Measurements from ENCODE around the gene MAP3K5.
A peak's percentile ranks its signal among the peaks of the same experiment; 100 is the strongest.

MAP3K5 gene

DNA sequence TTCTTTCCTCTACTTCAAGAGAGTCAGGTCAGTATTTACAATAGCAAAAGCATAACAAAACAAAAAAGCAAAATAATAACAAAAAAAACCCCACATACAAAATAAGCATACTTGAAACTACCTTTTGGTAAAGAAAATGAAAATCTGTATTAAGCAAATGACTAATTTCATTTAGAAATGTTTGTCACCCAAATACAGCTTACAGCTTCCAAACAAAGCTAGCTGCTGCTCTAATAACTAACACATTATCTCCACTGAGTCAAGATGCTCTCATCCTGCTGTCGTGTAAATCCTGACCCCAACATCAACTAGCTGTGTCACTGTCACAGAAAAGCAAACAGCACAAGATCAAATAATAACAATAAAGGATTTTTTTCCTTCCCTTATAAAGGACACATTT lies 263.8 kb downstream of the MAP3K5 start:
- peaks cover 6% of the 10 kb centered on the region for H3K4me1 Mint-ChIP-seq
- no peak overlapping the region for H3K4me3 Mint-ChIP-seq
- DNase-seq (ENCODE audit: low spot score in 2 of 2) (no peak), ATAC-seq (replicated peaks; ENCODE audit: extremely low read depth, poor library complexity, severe bottlenecking) (no peak)
- H3K36me3 Mint-ChIP-seq (ENCODE audit: insufficient read depth) = no peaks in the 10 kb centered on the region
- no peak overlapping the region for H3K27ac Mint-ChIP-seq (ENCODE audit: low read depth)
- peaks cover 54% of the 10 kb centered on the region for H3K27me3 Mint-ChIP-seq
- H3K9me3 Mint-ChIP-seq = no peaks in the 10 kb centered on the region

DNA sequence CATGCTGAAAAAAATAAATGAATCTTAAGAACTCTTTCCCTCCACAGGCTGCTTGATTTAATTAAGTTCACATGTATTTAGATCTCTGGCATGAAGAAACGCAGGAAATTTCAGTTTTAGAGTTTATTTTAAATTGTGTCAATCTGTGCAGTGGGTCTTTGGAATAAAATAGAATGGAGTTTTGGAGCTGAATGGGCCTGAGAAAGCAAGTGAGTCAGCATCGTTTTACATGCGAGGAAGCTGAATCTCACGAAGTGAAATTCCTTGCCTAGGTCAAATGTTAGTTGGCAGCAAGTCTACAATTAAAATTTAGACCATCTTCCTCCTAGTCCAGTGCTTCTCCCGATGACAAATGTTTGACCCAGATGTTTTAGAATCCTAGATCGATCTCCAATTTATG lies 264.4 kb downstream of the MAP3K5 start:
- no peaks in the 10 kb centered on the region for H3K36me3 Mint-ChIP-seq (ENCODE audit: insufficient read depth)
- ATAC-seq (replicated peaks; ENCODE audit: extremely low read depth, poor library complexity, severe bottlenecking) (no peak), DNase-seq (ENCODE audit: low spot score in 2 of 2) (no peak)
- H3K9me3 Mint-ChIP-seq = no peaks in the 10 kb centered on the region
- H3K27me3 Mint-ChIP-seq = peaks cover 47% of the 10 kb centered on the region
- H3K27ac Mint-ChIP-seq (ENCODE audit: low read depth) = no peak overlapping the region
- H3K4me3 Mint-ChIP-seq = no peak overlapping the region
- H3K4me1 Mint-ChIP-seq = peaks cover 6% of the 10 kb centered on the region

DNA sequence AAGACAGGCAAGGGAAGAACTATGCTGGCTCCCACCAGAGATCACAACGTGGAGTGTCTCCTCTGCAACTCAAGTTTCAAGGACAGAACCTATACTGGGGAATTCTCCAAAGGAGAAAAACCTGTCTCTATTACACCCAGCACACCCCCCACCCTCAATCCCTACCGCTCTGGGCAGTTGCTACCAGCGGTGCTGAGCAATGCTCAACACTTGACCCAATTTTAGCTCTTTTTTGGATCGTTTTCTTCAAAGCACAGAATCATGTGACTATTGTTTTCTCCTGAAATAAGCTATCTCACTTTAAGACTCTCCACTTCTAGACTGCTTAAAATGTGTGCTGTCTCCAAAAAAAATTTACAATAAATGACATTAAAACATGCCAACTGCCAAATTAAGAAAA lies 265.3 kb downstream of the MAP3K5 start:
- H3K4me1 Mint-ChIP-seq = peaks cover 6% of the 10 kb centered on the region
- no peak overlapping the region for H3K27ac Mint-ChIP-seq (ENCODE audit: low read depth)
- DNase-seq (ENCODE audit: low spot score in 2 of 2) (no peak), ATAC-seq (replicated peaks; ENCODE audit: extremely low read depth, poor library complexity, severe bottlenecking) (no peak)
- no peaks in the 10 kb centered on the region for H3K9me3 Mint-ChIP-seq
- H3K36me3 Mint-ChIP-seq (ENCODE audit: insufficient read depth) = no peaks in the 10 kb centered on the region
- no peak overlapping the region for H3K4me3 Mint-ChIP-seq
- peaks cover 43% of the 10 kb centered on the region for H3K27me3 Mint-ChIP-seq

DNA sequence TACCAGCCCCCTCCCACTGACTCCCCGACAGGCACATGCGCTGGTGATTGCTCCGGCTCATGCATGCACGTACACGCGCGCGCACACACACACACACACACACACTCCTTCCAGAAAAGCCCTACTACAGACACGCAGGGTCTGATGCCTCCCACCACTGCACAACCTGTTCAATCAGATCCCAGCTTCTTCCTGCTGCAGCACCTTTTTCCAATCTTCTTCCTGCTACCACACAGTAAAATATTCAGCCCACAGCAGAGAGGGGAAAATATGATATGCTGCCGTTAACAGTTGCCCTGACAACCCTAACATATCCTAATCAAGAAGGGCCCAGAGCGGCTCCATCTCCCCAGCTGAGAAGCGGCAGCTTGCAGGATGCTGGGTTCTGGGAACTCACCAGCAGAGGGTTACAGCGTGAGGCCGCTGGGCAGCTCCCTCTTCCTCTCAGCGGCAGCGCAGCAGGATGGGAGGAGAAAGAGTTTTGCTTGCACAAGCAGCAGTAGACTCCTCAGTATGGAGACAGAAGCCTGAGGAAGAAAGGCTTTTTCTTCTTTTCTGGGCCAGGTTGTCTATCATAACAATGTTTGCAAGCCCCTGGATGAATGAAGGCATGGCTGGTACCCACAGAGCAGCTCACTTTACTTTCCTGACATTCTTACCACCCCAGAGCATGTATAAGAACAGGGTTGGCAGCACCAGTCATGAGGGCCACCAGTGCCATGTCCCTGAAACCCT lies 265.9 kb downstream of the MAP3K5 start:
- ATAC-seq (replicated peaks; ENCODE audit: extremely low read depth, poor library complexity, severe bottlenecking) = peak; percentile 24
- no peaks in the 10 kb centered on the region for H3K9me3 Mint-ChIP-seq
- H3K36me3 Mint-ChIP-seq (ENCODE audit: insufficient read depth) = no peaks in the 10 kb centered on the region
- peaks cover 48% of the 10 kb centered on the region for H3K27me3 Mint-ChIP-seq
- no peak overlapping the region for H3K4me3 Mint-ChIP-seq
- DNase-seq (ENCODE audit: low spot score in 2 of 2) = no peak
- peaks cover 6% of the 10 kb centered on the region for H3K4me1 Mint-ChIP-seq
- H3K27ac Mint-ChIP-seq (ENCODE audit: low read depth) = no peak overlapping the region

DNA sequence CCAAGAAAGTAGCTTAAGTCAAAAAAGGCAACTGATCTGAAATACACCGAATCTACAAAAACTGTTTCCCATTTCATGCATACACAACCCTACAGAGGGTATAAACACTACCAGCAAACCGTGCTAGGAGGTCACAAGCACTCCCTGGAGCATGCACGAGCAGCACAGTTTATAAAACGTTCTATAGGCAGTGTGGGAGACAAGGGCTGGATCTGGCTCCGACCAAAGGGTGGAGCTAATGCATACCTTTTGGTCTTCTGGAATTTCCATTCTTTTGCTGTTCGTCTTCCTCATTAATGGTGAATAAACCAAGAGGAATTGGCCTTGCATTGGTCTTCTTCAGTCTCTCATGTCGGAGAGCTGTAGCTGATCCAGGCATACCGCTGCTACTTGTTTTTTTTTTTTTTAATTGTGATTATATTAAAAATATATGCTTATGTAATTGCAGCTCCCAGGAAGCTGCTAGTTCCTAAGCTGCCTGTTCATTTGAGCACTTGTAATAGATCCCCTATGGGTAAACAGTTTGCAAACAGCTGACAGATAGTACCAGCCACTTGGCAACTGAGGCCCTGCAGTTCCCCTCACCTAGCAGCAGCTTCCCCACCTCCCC lies 266.6 kb downstream of the MAP3K5 start:
- H3K27me3 Mint-ChIP-seq = peaks cover 48% of the 10 kb centered on the region
- H3K36me3 Mint-ChIP-seq (ENCODE audit: insufficient read depth) = no peaks in the 10 kb centered on the region
- no peaks in the 10 kb centered on the region for H3K9me3 Mint-ChIP-seq
- H3K4me3 Mint-ChIP-seq = no peak overlapping the region
- H3K4me1 Mint-ChIP-seq = peaks cover 6% of the 10 kb centered on the region
- no peak overlapping the region for H3K27ac Mint-ChIP-seq (ENCODE audit: low read depth)
- no peak for DNase-seq (ENCODE audit: low spot score in 2 of 2)
- no peak for ATAC-seq (replicated peaks; ENCODE audit: extremely low read depth, poor library complexity, severe bottlenecking)

DNA sequence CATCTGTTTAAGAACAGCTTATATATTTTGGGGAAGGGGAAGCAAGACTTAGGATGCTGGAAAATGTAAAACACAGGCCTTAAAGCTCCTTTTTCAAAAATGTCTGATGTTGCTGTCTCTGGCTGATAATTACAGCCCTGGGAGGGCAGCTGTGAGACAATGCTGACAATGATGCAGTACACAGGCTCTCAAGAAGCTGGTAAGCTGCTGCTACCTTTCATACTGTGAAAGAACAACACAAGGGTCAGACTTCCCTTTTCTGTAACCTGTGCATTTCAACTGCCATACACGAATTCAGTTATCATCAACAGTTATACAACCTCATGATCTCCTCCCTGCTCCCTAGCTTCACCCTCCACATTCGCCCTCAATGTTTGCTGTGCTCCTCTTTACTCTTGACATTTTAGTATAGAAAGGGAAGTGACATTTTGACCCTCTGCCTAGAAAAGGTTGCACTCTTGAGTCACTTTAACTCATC lies 267.3 kb downstream of the MAP3K5 start:
- Mint-ChIP-seq H3K27me3 (peaks cover 54% of the 10 kb centered on the region), H3K4me1 (peaks cover 6% of the 10 kb centered on the region), H3K9me3 (no peaks in the 10 kb centered on the region), H3K36me3 (ENCODE audit: insufficient read depth) (no peaks in the 10 kb centered on the region), H3K4me3 (no peak overlapping the region), H3K27ac (ENCODE audit: low read depth) (no peak overlapping the region)
- ATAC-seq (replicated peaks; ENCODE audit: extremely low read depth, poor library complexity, severe bottlenecking) = no peak
- DNase-seq (ENCODE audit: low spot score in 2 of 2) = no peak

DNA sequence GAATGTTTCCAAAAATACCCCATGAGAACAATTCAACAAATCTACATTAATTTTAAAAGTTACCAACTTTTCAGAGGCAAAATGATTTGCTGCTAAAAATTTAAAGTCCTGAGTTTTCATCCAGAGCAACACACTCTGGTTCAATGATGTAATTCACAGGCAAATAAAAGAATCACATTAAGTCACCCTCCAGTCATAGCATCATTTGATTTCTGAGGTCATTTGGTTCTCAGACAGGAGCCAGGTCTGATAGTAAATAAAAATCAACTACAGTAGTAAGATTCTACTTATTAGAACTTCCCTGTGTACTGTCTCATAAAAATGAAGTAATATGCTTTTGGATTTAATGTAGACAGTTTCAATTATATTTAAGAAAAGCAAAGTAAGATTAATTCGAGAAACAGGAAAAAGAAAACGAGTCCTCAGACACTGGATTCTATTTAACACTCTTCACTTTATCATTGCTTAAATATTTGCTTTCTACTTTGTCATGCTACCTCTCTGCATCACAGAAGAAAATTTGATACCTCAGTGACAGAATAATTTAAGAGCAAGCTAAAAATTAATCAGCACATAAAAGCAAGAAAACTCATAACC lies 267.8 kb downstream of the MAP3K5 start:
- peaks cover 59% of the 10 kb centered on the region for H3K27me3 Mint-ChIP-seq

DNA sequence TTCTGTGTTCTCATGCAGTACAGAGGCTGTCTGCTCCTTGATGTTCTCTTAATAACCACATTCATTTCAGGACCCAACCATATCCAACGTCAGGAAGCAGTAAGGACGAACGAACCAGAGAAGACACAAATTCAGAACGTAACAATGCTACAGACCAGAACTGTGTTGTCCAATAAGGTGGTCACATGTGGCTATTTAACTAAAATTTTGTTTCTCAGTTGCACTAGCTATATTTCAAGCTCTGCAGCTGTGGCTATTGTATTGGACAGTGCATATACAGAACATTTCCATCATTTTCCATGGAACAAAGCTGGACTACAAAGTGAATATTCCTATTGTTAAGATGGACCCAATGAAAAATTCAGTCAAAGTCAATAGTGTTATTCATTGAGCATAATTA lies 269.1 kb downstream of the MAP3K5 start:
- no peak overlapping the region for H3K27ac Mint-ChIP-seq (ENCODE audit: low read depth)
- H3K4me3 Mint-ChIP-seq = no peak overlapping the region
- no peak for DNase-seq (ENCODE audit: low spot score in 2 of 2)
- no peak for ATAC-seq (replicated peaks; ENCODE audit: extremely low read depth, poor library complexity, severe bottlenecking)
- H3K36me3 Mint-ChIP-seq (ENCODE audit: insufficient read depth) = no peaks in the 10 kb centered on the region
- H3K4me1 Mint-ChIP-seq = peaks cover 6% of the 10 kb centered on the region
- H3K9me3 Mint-ChIP-seq = no peaks in the 10 kb centered on the region
- peaks cover 55% of the 10 kb centered on the region for H3K27me3 Mint-ChIP-seq

More for the DNA sequence above, 267.8 kb downstream of the MAP3K5 start:
- no peaks in the 10 kb centered on the region for H3K36me3 Mint-ChIP-seq (ENCODE audit: insufficient read depth)
- H3K4me1 Mint-ChIP-seq = peaks cover 6% of the 10 kb centered on the region
- H3K27ac Mint-ChIP-seq (ENCODE audit: low read depth) = no peak overlapping the region
- no peak overlapping the region for H3K4me3 Mint-ChIP-seq
- ATAC-seq (replicated peaks; ENCODE audit: extremely low read depth, poor library complexity, severe bottlenecking) (no peak), DNase-seq (ENCODE audit: low spot score in 2 of 2) (no peak)
- no peaks in the 10 kb centered on the region for H3K9me3 Mint-ChIP-seq

DNA sequence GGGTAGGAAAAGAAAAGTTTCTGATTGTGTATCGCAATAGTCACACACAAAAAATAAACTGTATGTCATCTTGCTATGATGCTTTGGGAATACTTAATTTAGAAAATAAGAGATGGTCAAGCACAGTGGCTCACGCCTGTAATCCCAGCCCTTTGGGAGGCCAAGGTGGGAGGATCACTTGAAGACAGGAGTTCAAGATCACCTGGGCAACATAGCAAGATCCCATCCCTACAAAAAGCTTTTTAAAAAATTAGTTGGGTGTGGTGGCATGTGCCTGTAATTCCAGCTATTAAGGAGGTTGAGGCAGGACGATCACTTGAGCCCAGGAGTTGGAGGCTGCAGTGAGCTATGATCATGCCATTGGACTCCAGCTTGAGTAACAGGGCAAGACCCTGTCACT lies 269.6 kb downstream of the MAP3K5 start:
- ATAC-seq (replicated peaks; ENCODE audit: extremely low read depth, poor library complexity, severe bottlenecking) (no peak), DNase-seq (ENCODE audit: low spot score in 2 of 2) (no peak)
- H3K4me3 Mint-ChIP-seq = no peak overlapping the region
- H3K4me1 Mint-ChIP-seq = peaks cover 6% of the 10 kb centered on the region
- H3K36me3 Mint-ChIP-seq (ENCODE audit: insufficient read depth) = no peaks in the 10 kb centered on the region
- no peaks in the 10 kb centered on the region for H3K9me3 Mint-ChIP-seq
- peaks cover 52% of the 10 kb centered on the region for H3K27me3 Mint-ChIP-seq
- H3K27ac Mint-ChIP-seq (ENCODE audit: low read depth) = no peak overlapping the region

DNA sequence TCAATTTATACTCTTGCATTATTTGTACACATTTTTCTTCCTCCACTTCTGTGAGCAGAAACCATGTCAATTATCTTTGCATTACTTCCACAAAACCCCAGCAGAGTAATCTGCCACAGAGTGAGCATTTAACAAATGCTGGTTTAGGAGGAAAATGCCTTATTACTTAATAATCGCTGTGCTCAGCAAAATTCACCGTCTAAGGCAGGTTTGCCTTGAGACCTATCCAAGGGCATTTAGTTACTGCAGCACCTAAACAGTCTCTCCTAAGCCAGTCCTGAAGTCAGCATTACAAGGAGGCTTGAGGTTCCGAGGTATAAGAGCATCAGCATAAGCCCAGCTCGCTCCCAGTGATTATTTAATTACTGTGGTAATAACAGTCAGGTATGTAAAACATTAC lies 270.4 kb downstream of the MAP3K5 start:
- H3K4me1 Mint-ChIP-seq = peaks cover 6% of the 10 kb centered on the region
- no peak for ATAC-seq (replicated peaks; ENCODE audit: extremely low read depth, poor library complexity, severe bottlenecking)

DNA sequence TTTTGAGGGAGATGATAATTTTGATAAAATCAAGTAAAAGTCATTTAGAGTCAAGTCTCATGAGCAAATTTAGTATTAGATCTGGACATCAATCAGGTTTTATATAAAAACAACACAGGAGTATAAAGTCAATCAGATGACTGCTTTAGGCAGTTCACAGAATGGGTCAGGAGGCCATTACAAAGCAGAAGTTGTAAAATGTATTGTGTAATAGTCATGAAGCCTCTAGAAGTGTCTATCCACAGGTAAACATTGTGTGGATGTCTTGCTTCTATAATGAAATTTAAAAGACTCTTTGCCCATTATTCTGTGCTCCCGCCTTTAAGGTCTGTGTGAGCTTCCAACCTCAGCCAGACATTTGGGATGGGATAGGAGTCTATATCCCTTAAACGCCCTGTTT lies 270.9 kb downstream of the MAP3K5 start:
- DNase-seq (ENCODE audit: low spot score in 2 of 2) (no peak), ATAC-seq (replicated peaks; ENCODE audit: extremely low read depth, poor library complexity, severe bottlenecking) (no peak)
- peaks cover 44% of the 10 kb centered on the region for H3K27me3 Mint-ChIP-seq
- H3K4me1 Mint-ChIP-seq = peaks cover 4% of the 10 kb centered on the region
- H3K27ac Mint-ChIP-seq (ENCODE audit: low read depth) = no peak overlapping the region
- no peaks in the 10 kb centered on the region for H3K36me3 Mint-ChIP-seq (ENCODE audit: insufficient read depth)
- H3K9me3 Mint-ChIP-seq = no peaks in the 10 kb centered on the region
- no peak overlapping the region for H3K4me3 Mint-ChIP-seq

More for the DNA sequence above, 270.4 kb downstream of the MAP3K5 start:
- Mint-ChIP-seq H3K4me3 (no peak overlapping the region), H3K9me3 (no peaks in the 10 kb centered on the region), H3K36me3 (ENCODE audit: insufficient read depth) (no peaks in the 10 kb centered on the region), H3K27ac (ENCODE audit: low read depth) (no peak overlapping the region), H3K27me3 (peaks cover 45% of the 10 kb centered on the region)
- DNase-seq (ENCODE audit: low spot score in 2 of 2) = no peak

DNA sequence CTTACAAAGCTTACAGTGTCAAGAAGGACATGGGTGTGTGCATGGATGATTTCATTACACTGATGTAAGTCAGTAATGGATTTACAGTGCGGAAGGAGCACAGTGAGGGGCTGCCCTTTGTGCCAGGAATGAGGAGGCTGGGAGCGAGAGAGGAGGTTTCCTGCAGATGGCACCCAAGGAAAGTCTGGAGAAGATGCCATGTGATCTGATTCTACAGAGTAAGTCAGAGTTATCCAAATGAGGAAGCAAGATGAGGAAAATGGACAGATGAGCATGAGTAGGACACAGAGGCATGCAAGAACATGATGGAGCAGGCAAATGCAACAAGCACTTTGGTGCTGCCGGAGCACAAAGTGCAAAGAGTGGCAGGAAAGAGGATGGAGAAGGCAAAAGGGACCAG lies 271.8 kb downstream of the MAP3K5 start:
- H3K9me3 Mint-ChIP-seq = no peaks in the 10 kb centered on the region
- DNase-seq (ENCODE audit: low spot score in 2 of 2) = no peak
- peaks cover 47% of the 10 kb centered on the region for H3K27me3 Mint-ChIP-seq
- no peaks in the 10 kb centered on the region for H3K36me3 Mint-ChIP-seq (ENCODE audit: insufficient read depth)
- no peak overlapping the region for H3K4me3 Mint-ChIP-seq
- no peak overlapping the region for H3K27ac Mint-ChIP-seq (ENCODE audit: low read depth)
- no peak for ATAC-seq (replicated peaks; ENCODE audit: extremely low read depth, poor library complexity, severe bottlenecking)
- H3K4me1 Mint-ChIP-seq = no peaks in the 10 kb centered on the region

DNA sequence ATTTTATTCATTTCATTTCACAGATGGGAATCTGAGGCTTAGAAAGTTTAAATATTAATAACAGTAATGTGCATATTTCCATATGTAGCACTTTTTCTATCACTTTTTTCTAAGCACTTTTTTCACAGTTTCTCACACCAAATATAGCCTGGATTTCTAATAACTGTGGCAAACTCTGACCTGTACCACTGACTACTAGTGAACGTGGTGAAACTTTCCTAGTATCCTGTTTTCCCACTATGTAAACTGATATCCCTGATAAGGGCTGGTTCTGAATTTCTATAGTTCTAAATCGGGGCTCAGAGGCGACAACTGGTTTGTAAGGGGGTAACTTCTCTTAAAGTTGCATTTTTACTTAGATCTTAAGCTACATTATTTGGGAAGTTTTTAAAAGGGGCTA lies 274.7 kb downstream of the MAP3K5 start:
- peaks cover 71% of the 10 kb centered on the region for H3K27me3 Mint-ChIP-seq

More for the DNA sequence above, 274.7 kb downstream of the MAP3K5 start:
- no peaks in the 10 kb centered on the region for H3K9me3 Mint-ChIP-seq
- ATAC-seq (replicated peaks; ENCODE audit: extremely low read depth, poor library complexity, severe bottlenecking) = no peak
- no peaks in the 10 kb centered on the region for H3K36me3 Mint-ChIP-seq (ENCODE audit: insufficient read depth)
- no peak overlapping the region for H3K4me3 Mint-ChIP-seq
- H3K27ac Mint-ChIP-seq (ENCODE audit: low read depth) = no peak overlapping the region
- DNase-seq (ENCODE audit: low spot score in 2 of 2) = no peak
- no peaks in the 10 kb centered on the region for H3K4me1 Mint-ChIP-seq

Data from central memory CD8-positive, alpha-beta T cell (primary cell).